Midbrain (tissue), 1 donor: ENCODE results near the gene THRA.

Source experiments
- DNase-seq: peaks from one replicate; lab custom pipeline; 2025; lab: John Stamatoyannopoulos, UW

Gene THRA

GRCh38 chr17:40062329-40063186 is at the start of gene THRA:
Gene THRA (plus strand): TSS chr17:40062965. CDS start chr17:40074489, 11,524 bp downstream.
- no peak for DNase-seq

GRCh38 chr17:40014375-40014980 is 48.3 kb upstream of the THRA start:
- DNase-seq = no peak

- no peak for DNase-seq
These were observed 47.5 kb upstream of the THRA start, which contains the start of gene CSF3 for GRCh38 chr17:40015005-40015997. Gene CSF3 (plus strand): TSS chr17:40015440. CDS start chr17:40015475, 35 bp downstream.

GRCh38 chr17:40015998-40016985 is 46.5 kb upstream of the THRA start:
- no peak for DNase-seq

GRCh38 chr17:40017422-40018080 is 45.2 kb upstream of the THRA start:
- no peak for DNase-seq

GRCh38 chr17:40018211-40019121 is 44.3 kb upstream of the THRA start:
- no peak for DNase-seq

GRCh38 chr17:40019140-40019991 is 43.4 kb upstream of the THRA start:
- no peak for DNase-seq

GRCh38 chr17:40020146-40020545 is 42.6 kb upstream of the THRA start:
- DNase-seq = no peak

GRCh38 chr17:40021451-40021971 is 41.3 kb upstream of the THRA start:
- no peak for DNase-seq

GRCh38 chr17:40022497-40022896 is 40.3 kb upstream of the THRA start:
- no peak for DNase-seq

- no peak for DNase-seq
These were observed 39.7 kb upstream of the THRA start for GRCh38 chr17:40022961-40023541.

GRCh38 chr17:40023590-40024292 is 39.0 kb upstream of the THRA start:
- DNase-seq = no peak

GRCh38 chr17:40024901-40025300 is 37.9 kb upstream of the THRA start:
- DNase-seq = no peak

GRCh38 chr17:40025559-40025958 is 37.2 kb upstream of the THRA start:
- no peak for DNase-seq

- DNase-seq = no peak
These were observed 36.6 kb upstream of the THRA start for GRCh38 chr17:40025991-40026815.
